Kidney epithelial cell (primary cell): Measurements from ENCODE around the gene USB1. TPM values are rescaled to one million over a fixed set of nuclear protein-coding genes. Genes with fewer than 3 reads are reported as not detected.
"Not testable (repeated sequence)": the region's sequence is repeated elsewhere in the genome, so short reads cannot be mapped to it uniquely, and the experiment has no call there.

Source experiments
- DNase-seq: peaks from one replicate; pipeline ENCODE4 v3.0.0-alpha.2; 2010; ENCODE audit warnings: low read depth
- H3K27me3 ChIP-seq: 2 replicates; pipeline ENCODE4 v1.6.0; 2011; ENCODE audit warnings: low read length; ENCODE audit not compliant: control insufficient read depth, insufficient read depth
- H3K36me3 ChIP-seq: 2 replicates; pipeline ENCODE4 v1.5.1; 2011; ENCODE audit warnings: low read length; ENCODE audit not compliant: control insufficient read depth, insufficient read depth
- H3K4me3 ChIP-seq: 2 replicates; pipeline ENCODE4 v1.5.1; 2011; ENCODE audit warnings: low read depth, mild to moderate bottlenecking, control low read depth, low read length
- CTCF ChIP-seq: IDR thresholded peaks from 2 replicates; pipeline ENCODE4 v1.5.1; 2011; ENCODE audit warnings: mild to moderate bottlenecking, moderate library complexity, low read length, control low read depth, inconsistent platforms; ENCODE audit not compliant: insufficient read depth, poor library complexity, severe bottlenecking
- total RNA-seq: library from RNA; depleted of rRNA; stranded (reverse); fragments of >200 nt; gene quantifications from 2 replicates; pipeline ENCODE4 v1.2.3, GENCODE V29; 2015

The USB1 gene
- total RNA-seq, 1 donor from 2014 or later: 50.2 TPM

- H3K27me3 ChIP-seq: peaks cover 7% of the 10 kb centered on the region
- no peak overlapping the region for H3K4me3 ChIP-seq
- no peak for TF ChIP-seq CTCF
- no peak for DNase-seq
- H3K36me3 ChIP-seq: no peaks in the 10 kb centered on the region
Observed at GRCh38 chr16:57971848-57972247, 29.4 kb upstream of the USB1 start.

- H3K4me3 ChIP-seq: no peak overlapping the region
- peaks cover 7% of the 10 kb centered on the region for H3K27me3 ChIP-seq
- no peak for DNase-seq
- no peak for TF ChIP-seq CTCF
- H3K36me3 ChIP-seq: no peaks in the 10 kb centered on the region
Observed at GRCh38 chr16:57972306-57972705, 28.9 kb upstream of the USB1 start.

GRCh38 chr16:57976331-57976796, 24.8 kb upstream of the USB1 start:
- TF ChIP-seq CTCF: no peak
- no peak for DNase-seq
- no peaks in the 10 kb centered on the region for H3K36me3 ChIP-seq
- no peak overlapping the region for H3K4me3 ChIP-seq
- peaks cover 7% of the 10 kb centered on the region for H3K27me3 ChIP-seq

GRCh38 chr16:57977418-57978069, 23.7 kb upstream of the USB1 start:
- no peak for TF ChIP-seq CTCF
- H3K4me3 ChIP-seq: no peak overlapping the region
- DNase-seq: no peak
- no peaks in the 10 kb centered on the region for H3K36me3 ChIP-seq
- peaks cover 5% of the 10 kb centered on the region for H3K27me3 ChIP-seq

GRCh38 chr16:57978070-57978465, 23.1 kb upstream of the USB1 start:
- H3K36me3 ChIP-seq, DNase-seq, H3K4me3 ChIP-seq, H3K27me3 ChIP-seq: not testable (repeated sequence)

- Histone ChIP-seq H3K27me3 (peaks cover 2% of the 10 kb centered on the region), H3K36me3 (no peaks in the 10 kb centered on the region), H3K4me3 (no peak overlapping the region)
- no peak for TF ChIP-seq CTCF
- DNase-seq: no peak
Observed at GRCh38 chr16:57979006-57979585, 22.1 kb upstream of the USB1 start.
